Measurements from ENCODE around the gene ZNF638. TPM values are rescaled to one million over a fixed set of nuclear protein-coding genes. Genes with fewer than 3 reads are reported as not detected.

Gene ZNF638
- total RNA-seq, 2 donors from 2014 or later = 196 to 208 TPM

DNA sequence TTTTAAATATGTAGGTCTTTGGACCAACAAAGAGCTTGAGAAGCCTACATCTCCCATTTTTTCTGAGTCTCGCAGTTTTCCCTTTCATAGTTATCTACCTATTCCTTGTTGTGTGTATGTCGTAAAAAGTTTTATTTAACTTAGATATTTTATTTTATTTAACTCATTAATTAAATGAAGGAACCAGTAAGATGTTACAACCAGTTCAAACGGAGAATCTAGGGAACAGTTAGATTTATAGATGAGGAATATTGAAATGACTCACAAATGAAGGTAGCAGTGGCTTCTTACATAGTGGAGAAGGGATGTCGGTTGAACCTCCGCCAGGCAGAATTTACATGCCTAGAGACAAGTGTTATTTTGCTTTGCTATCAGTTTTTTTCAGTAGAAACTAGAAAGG is 48.5 kb upstream of the ZNF638 start:
- no peak overlapping the region for H3K27ac ChIP-seq (ENCODE audit: low read depth, low read length)
- H3K4me1 Mint-ChIP-seq = peaks cover 18% of the 10 kb centered on the region
- no peak overlapping the region for H3K9ac ChIP-seq (ENCODE audit: extremely low read depth, low read length, poor library complexity, severe bottlenecking)
- no peaks in the 10 kb centered on the region for H3K4me1 ChIP-seq (ENCODE audit: control insufficient read depth, insufficient read depth, low read length)
- no peaks in the 10 kb centered on the region for H3K36me3 ChIP-seq (ENCODE audit: control insufficient read depth, insufficient read depth, low read length)
- peaks cover 15% of the 10 kb centered on the region for H3K27me3 Mint-ChIP-seq (ENCODE audit: insufficient read depth)
- H3K4me3 Mint-ChIP-seq = no peak overlapping the region
- no peaks in the 10 kb centered on the region for H3K27me3 ChIP-seq (ENCODE audit: control insufficient read depth, insufficient read depth, low read length, poor library complexity, severe bottlenecking)
- DNase-seq = no peak
- H3K9me3 ChIP-seq (ENCODE audit: control insufficient read depth, low read length) = no peaks in the 10 kb centered on the region
- H3K4me3 ChIP-seq (ENCODE audit: low read length) = no peak overlapping the region
- WGBS, 2 experiments (ENCODE audit: insufficient coverage in 1 of 2, insufficient read length in 1 of 2) = 95 to 97% methylated on average over 3 to 4 of the region's 5 CpGs
- no peak overlapping the region for H3K27ac Mint-ChIP-seq
- no peaks in the 10 kb centered on the region for H3K36me3 Mint-ChIP-seq (ENCODE audit: low read depth)
- TF ChIP-seq, protein P1, sequence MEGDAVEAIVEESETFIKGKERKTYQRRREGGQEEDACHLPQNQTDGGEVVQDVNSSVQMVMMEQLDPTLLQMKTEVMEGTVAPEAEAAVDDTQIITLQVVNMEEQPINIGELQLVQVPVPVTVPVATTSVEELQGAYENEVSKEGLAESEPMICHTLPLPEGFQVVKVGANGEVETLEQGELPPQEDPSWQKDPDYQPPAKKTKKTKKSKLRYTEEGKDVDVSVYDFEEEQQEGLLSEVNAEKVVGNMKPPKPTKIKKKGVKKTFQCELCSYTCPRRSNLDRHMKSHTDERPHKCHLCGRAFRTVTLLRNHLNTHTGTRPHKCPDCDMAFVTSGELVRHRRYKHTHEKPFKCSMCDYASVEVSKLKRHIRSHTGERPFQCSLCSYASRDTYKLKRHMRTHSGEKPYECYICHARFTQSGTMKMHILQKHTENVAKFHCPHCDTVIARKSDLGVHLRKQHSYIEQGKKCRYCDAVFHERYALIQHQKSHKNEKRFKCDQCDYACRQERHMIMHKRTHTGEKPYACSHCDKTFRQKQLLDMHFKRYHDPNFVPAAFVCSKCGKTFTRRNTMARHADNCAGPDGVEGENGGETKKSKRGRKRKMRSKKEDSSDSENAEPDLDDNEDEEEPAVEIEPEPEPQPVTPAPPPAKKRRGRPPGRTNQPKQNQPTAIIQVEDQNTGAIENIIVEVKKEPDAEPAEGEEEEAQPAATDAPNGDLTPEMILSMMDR (conservative IDR thresholded peaks at IDR 0.05) = no peak
- no peaks in the 10 kb centered on the region for H3K9me3 Mint-ChIP-seq

DNA sequence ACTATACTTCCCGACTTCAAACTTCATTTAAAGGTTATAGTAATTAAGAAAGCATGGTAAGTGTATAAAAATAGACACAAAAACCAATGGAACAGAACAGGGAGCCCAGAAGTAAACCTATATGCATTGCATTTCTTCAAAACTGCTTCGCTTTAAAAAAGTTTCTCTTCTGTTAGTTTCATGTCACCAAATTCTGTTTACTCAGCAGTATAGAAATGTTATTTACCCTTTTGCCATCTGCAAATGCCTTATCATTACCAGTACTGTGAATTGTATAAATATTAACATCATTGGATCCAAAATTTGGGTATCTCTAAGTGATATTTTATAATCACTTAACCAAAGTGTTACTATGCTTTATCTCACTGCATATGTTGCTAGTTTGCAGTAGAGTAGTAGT is 45.9 kb upstream of the ZNF638 start:
- no peak overlapping the region for H3K4me3 ChIP-seq (ENCODE audit: low read length)
- Mint-ChIP-seq H3K27ac (no peak overlapping the region), H3K4me1 (peaks cover 4% of the 10 kb centered on the region), H3K4me3 (no peak overlapping the region), H3K36me3 (ENCODE audit: low read depth) (no peaks in the 10 kb centered on the region), H3K9me3 (no peaks in the 10 kb centered on the region), H3K27me3 (ENCODE audit: insufficient read depth) (peaks cover 5% of the 10 kb centered on the region)
- TF ChIP-seq, protein P1 (conservative IDR thresholded peaks at IDR 0.05) = no peak
- no peak overlapping the region for H3K27ac ChIP-seq (ENCODE audit: low read depth, low read length)
- H3K27me3 ChIP-seq (ENCODE audit: control insufficient read depth, insufficient read depth, low read length, poor library complexity, severe bottlenecking) = no peaks in the 10 kb centered on the region
- no peaks in the 10 kb centered on the region for H3K4me1 ChIP-seq (ENCODE audit: control insufficient read depth, insufficient read depth, low read length)
- no peak for DNase-seq
- no peak overlapping the region for H3K9ac ChIP-seq (ENCODE audit: extremely low read depth, low read length, poor library complexity, severe bottlenecking)
- no peaks in the 10 kb centered on the region for H3K36me3 ChIP-seq (ENCODE audit: control insufficient read depth, insufficient read depth, low read length)
- H3K9me3 ChIP-seq (ENCODE audit: control insufficient read depth, low read length) = no peaks in the 10 kb centered on the region
- WGBS, 2 experiments (ENCODE audit: insufficient coverage in 1 of 2, insufficient read length in 1 of 2) = 95 to 100% methylated on average over 1 to 2 of the region's 2 CpGs

DNA sequence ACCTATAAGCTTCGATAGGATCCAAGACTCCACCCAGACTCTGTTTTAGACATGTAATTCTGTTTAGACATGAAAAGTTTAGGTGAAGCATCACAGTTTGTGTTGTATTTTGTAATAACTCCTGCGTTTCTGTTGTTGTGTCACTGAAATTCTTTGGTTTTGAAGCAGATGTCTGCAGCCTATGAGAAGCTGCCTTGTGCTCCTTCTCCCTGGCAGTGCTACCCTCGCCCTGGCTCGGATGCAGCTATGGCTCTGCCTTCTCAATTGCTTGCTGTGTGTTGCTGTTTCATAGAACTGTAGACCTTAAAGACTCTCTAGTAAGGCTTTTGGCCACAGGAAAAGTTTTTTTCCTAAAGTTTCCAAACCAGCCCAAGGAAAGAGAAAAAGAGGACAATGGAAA is 40.2 kb upstream of the ZNF638 start:
- Histone ChIP-seq H3K9me3 (ENCODE audit: control insufficient read depth, low read length) (no peaks in the 10 kb centered on the region), H3K4me1 (ENCODE audit: control insufficient read depth, insufficient read depth, low read length) (no peaks in the 10 kb centered on the region), H3K27ac (ENCODE audit: low read depth, low read length) (no peak overlapping the region), H3K27me3 (ENCODE audit: control insufficient read depth, insufficient read depth, low read length, poor library complexity, severe bottlenecking) (no peaks in the 10 kb centered on the region), H3K36me3 (ENCODE audit: control insufficient read depth, insufficient read depth, low read length) (no peaks in the 10 kb centered on the region), H3K4me3 (ENCODE audit: low read length) (no peak overlapping the region), H3K9ac (ENCODE audit: extremely low read depth, low read length, poor library complexity, severe bottlenecking) (no peak overlapping the region)
- 80 to 90% methylated on average over 1 to 4 of the region's 4 CpGs for WGBS, 2 experiments (ENCODE audit: insufficient coverage in 1 of 2, insufficient read length in 1 of 2)
- Mint-ChIP-seq H3K36me3 (ENCODE audit: low read depth) (no peaks in the 10 kb centered on the region), H3K27ac (no peak overlapping the region), H3K27me3 (ENCODE audit: insufficient read depth) (no peaks in the 10 kb centered on the region), H3K4me1 (no peaks in the 10 kb centered on the region), H3K9me3 (no peaks in the 10 kb centered on the region), H3K4me3 (no peak overlapping the region)
- TF ChIP-seq, protein P1 (conservative IDR thresholded peaks at IDR 0.05) = no peak
- DNase-seq = no peak
